H1 (cell line): ENCODE results near the gene ZNF175. TPM values are rescaled to one million over a fixed set of nuclear protein-coding genes. Genes with fewer than 3 reads are reported as not detected.

ENCODE experiments used
- CTCF ChIA-PET: fragments of 300-600 bp; sonication (Branson Sonifier 250); formaldehyde crosslinking; loops from one replicate; lab custom pipeline; 2021; ENCODE audit not compliant: partially characterized antibody; lab: Charles Lee
- POLR2A ChIA-PET: fragments of 300-600 bp; sonication (Branson Sonifier 250); formaldehyde crosslinking; loops from one replicate; lab custom pipeline; 2021; ENCODE audit warnings: inconsistent platforms; ENCODE audit not compliant: partially characterized antibody; lab: Charles Lee
- DNase-seq, 2 experiments: peaks; one replicate each; pipeline versions ENCODE4 v3.0.0 to v3.0.0-alpha.2; 2010 to 2022; ENCODE audit warnings: low spot score in 2 of 2, low read depth in 1 of 2, mixed read lengths in 1 of 2
- FAIRE-seq: peaks from 2 replicates; lab custom pipeline; 2011; peaks lifted over from hg19 to GRCh38; lab: Jason Lieb, UNC
- H2AFZ ChIP-seq: 2 replicates; pipeline ENCODE4 v1.8.1; 2012; ENCODE audit warnings: low read length, inconsistent platforms
- H2AK5ac ChIP-seq: 2 replicates; pipeline ENCODE4 v1.6.1; 2013; ENCODE audit warnings: low read depth, low read length
- H2BK120ac ChIP-seq: replicated peaks from 2 replicates; pipeline ENCODE3; 2013; ENCODE audit warnings: low read depth, low read length, inconsistent platforms
- H2BK12ac ChIP-seq: 2 replicates; pipeline ENCODE4 v1.6.1; 2013; ENCODE audit warnings: low read depth, low read length
- H2BK15ac ChIP-seq: 2 replicates; pipeline ENCODE4 v1.6.1; 2013; ENCODE audit warnings: low read length
- H2BK20ac ChIP-seq: 2 replicates; pipeline ENCODE4 v1.6.1; 2013; ENCODE audit warnings: low read length
- H2BK5ac ChIP-seq: 2 replicates; pipeline ENCODE4 v1.6.1; 2013; ENCODE audit warnings: low read depth, low read length
- H3K14ac ChIP-seq: 2 replicates; pipeline ENCODE4 v1.6.1; 2013; ENCODE audit warnings: inconsistent platforms; ENCODE audit not compliant: insufficient read length
- H3K18ac ChIP-seq: 2 replicates; pipeline ENCODE4 v1.6.1; 2013; ENCODE audit warnings: low read length; ENCODE audit errors: extremely low read depth
- H3K23ac ChIP-seq: 2 replicates; pipeline ENCODE4 v1.6.1; 2013; ENCODE audit warnings: inconsistent platforms; ENCODE audit not compliant: insufficient read length
- H3K23me2 ChIP-seq: 2 replicates; pipeline ENCODE4 v1.6.1; 2013; ENCODE audit warnings: low read depth, low read length
- H3K27ac ChIP-seq: 2 replicates; pipeline ENCODE4 v1.6.1; 2011; ENCODE audit warnings: low read depth, low read length, inconsistent platforms
- H3K27me3 ChIP-seq, 4 experiments: replicated peaks in 1 of 4; 1 replicate in 1 of 4; 2 replicates in 3 of 4; pipeline versions ENCODE4 v1.6.1 to v1.8.1; 2011 to 2013; ENCODE audit warnings: low read length in 3 of 4, mild to moderate bottlenecking in 3 of 4, inconsistent platforms in 2 of 4, mixed read lengths in 2 of 4, moderate library complexity in 1 of 4; ENCODE audit not compliant: control insufficient read depth in 3 of 4, insufficient read depth in 3 of 4; ENCODE audit errors: extremely low read depth in 1 of 4
- H3K36me3 ChIP-seq, 4 experiments: 2 replicates each; pipeline versions ENCODE4 v1.6.1 to v1.8.1; 2011 to 2013; ENCODE audit warnings: mild to moderate bottlenecking in 4 of 4, low read length in 3 of 4, moderate library complexity in 2 of 4, control low read depth in 1 of 4, inconsistent platforms in 1 of 4; ENCODE audit not compliant: insufficient read depth in 4 of 4, control insufficient read depth in 2 of 4
- H3K4ac ChIP-seq: replicated peaks from 2 replicates; pipeline ENCODE3; 2013; ENCODE audit warnings: low read length, low read depth, mixed read lengths, inconsistent platforms; ENCODE audit not compliant: insufficient read length
- H3K4me1 ChIP-seq, 4 experiments: replicated peaks in 1 of 4; 1 replicate in 1 of 4; 2 replicates in 3 of 4; pipeline versions ENCODE4 v1.6.1 to v1.8.1; 2011 to 2013; ENCODE audit warnings: low read length in 3 of 4, inconsistent platforms in 2 of 4, mixed read lengths in 1 of 4; ENCODE audit not compliant: insufficient read depth in 4 of 4, control insufficient read depth in 3 of 4
- H3K4me2 ChIP-seq, 2 experiments: 2 replicates each; pipeline versions ENCODE4 v1.6.1 to v1.8.1; 2011 to 2013; ENCODE audit warnings: low read depth in 2 of 2, low read length in 2 of 2, control low read depth in 1 of 2, inconsistent platforms in 1 of 2, mild to moderate bottlenecking in 1 of 2; ENCODE audit not compliant: insufficient read depth in 1 of 2
- H3K4me3 ChIP-seq, 4 experiments: fragments of 200-600, 300-600 bp in 1 of 4; sonication (generic), shearing (Covaris generic), sonication (Bioruptor Twin) in 1 of 4; 2 replicates each; pipeline versions ENCODE4 v1.5.1 to v1.8.1; 2011 to 2016; ENCODE audit warnings: low read length in 4 of 4, low read depth in 3 of 4, control low read depth in 2 of 4, inconsistent platforms in 2 of 4, mild to moderate bottlenecking in 2 of 4, mixed read lengths in 1 of 4, moderate library complexity in 1 of 4; ENCODE audit not compliant: insufficient read depth in 2 of 4; ENCODE audit errors: extremely low read depth in 1 of 4
- H3K56ac ChIP-seq: replicated peaks from 2 replicates; pipeline ENCODE3; 2013; ENCODE audit warnings: low read depth, mild to moderate bottlenecking, mixed read lengths, low read length, inconsistent platforms; ENCODE audit not compliant: insufficient read length
- H3K79me1 ChIP-seq: 2 replicates; pipeline ENCODE4 v1.6.1; 2013; ENCODE audit warnings: low read depth, low read length, control low read depth
- H3K79me2 ChIP-seq, 2 experiments: 2 replicates each; pipeline versions ENCODE4 v1.6.1 to v1.8.1; 2012 to 2013; ENCODE audit warnings: low read length in 2 of 2, mild to moderate bottlenecking in 2 of 2, inconsistent platforms in 1 of 2; ENCODE audit not compliant: insufficient read depth in 2 of 2, control insufficient read depth in 1 of 2
- H3K9ac ChIP-seq, 4 experiments: replicated peaks in 1 of 4; 1 replicate in 1 of 4; 2 replicates in 3 of 4; pipeline versions ENCODE4 v1.6.1 to v1.8.1; 2011 to 2013; ENCODE audit warnings: low read depth in 3 of 4, low read length in 3 of 4, control low read depth in 2 of 4, mild to moderate bottlenecking in 2 of 4, moderate library complexity in 2 of 4, inconsistent platforms in 1 of 4; ENCODE audit errors: extremely low read depth in 1 of 4
- H3K9me3 ChIP-seq, 2 experiments: 2 replicates each; pipeline versions ENCODE4 v1.6.1 to v1.8.1; 2012 to 2013; ENCODE audit warnings: mild to moderate bottlenecking in 2 of 2, moderate library complexity in 2 of 2, control low read depth in 1 of 2, inconsistent platforms in 1 of 2, low read depth in 1 of 2, low read length in 1 of 2, mixed read lengths in 1 of 2; ENCODE audit not compliant: insufficient read depth in 2 of 2
- H4K20me1 ChIP-seq, 2 experiments: replicated peaks in 1 of 2; 2 replicates each; pipeline versions ENCODE3 to v1.8.1; 2011 to 2013; ENCODE audit warnings: inconsistent platforms in 2 of 2, low read length in 2 of 2, mild to moderate bottlenecking in 1 of 2; ENCODE audit not compliant: insufficient read depth in 2 of 2, control insufficient read depth in 1 of 2
- H4K5ac ChIP-seq: 2 replicates; pipeline ENCODE4 v1.6.1; 2013; ENCODE audit warnings: low read length, low read depth, mixed read lengths, inconsistent platforms; ENCODE audit not compliant: insufficient read length
- H4K8ac ChIP-seq: 2 replicates; pipeline ENCODE4 v1.8.0; 2013; ENCODE audit warnings: mild to moderate bottlenecking, moderate library complexity, low read length, inconsistent platforms; ENCODE audit not compliant: insufficient read depth; ENCODE audit errors: extremely low read depth
- H4K91ac ChIP-seq: replicated peaks from 2 replicates; pipeline ENCODE3; 2013; ENCODE audit warnings: low read length, mixed read lengths, inconsistent platforms; ENCODE audit not compliant: insufficient read length
- EZH2 ChIP-seq: fragments of 200-600 bp; sonication (generic); IDR thresholded peaks from 2 replicates; pipeline ENCODE4 v1.7.1; 2012; ENCODE audit warnings: low read depth, mild to moderate bottlenecking, moderate library complexity, low read length, inconsistent platforms; ENCODE audit not compliant: severe bottlenecking
- RAD21 ChIP-seq, 2 experiments: IDR thresholded peaks in 1 of 2; conservative IDR thresholded peaks in 1 of 2; 2 replicates each; pipeline ENCODE4 v1.6.1; 2011; ENCODE audit warnings: low read depth in 2 of 2, low read length in 2 of 2, improper control_type of control experiment in 1 of 2, inconsistent platforms in 1 of 2, mild to moderate bottlenecking in 1 of 2, moderate library complexity in 1 of 2
- SIN3A ChIP-seq, 2 experiments: IDR thresholded peaks in 1 of 2; conservative IDR thresholded peaks in 1 of 2; 2 replicates each; pipeline ENCODE4 v1.6.1; 2011 to 2012; ENCODE audit warnings: low read length in 2 of 2, improper control_type of control experiment in 1 of 2, low read depth in 1 of 2, mild to moderate bottlenecking in 1 of 2
- TAF7 ChIP-seq: optimal IDR thresholded peaks from 2 replicates; pipeline ENCODE3; 2011; ENCODE audit warnings: low read depth, mild to moderate bottlenecking, inconsistent platforms, low read length, moderate library complexity, borderline replicate concordance
- WGBS, 2 experiments: shearing (Covaris generic) in 1 of 2; methylation state at CpG; one replicate each; pipeline versions ENCODE4 v1.1.6 to v1.1.7; 2013 to 2015; ENCODE audit warnings: low lambda C conversion rate in 2 of 2, mixed read lengths in 2 of 2, inconsistent platforms in 1 of 2, low coverage in 1 of 2, missing lambda C conversion rate in 1 of 2; ENCODE audit not compliant: insufficient replicate concordance in 2 of 2, insufficient coverage in 1 of 2, insufficient read length in 1 of 2; ENCODE audit errors: extremely low coverage in 1 of 2, missing lambda C conversion rate in 1 of 2; 5-methylcytosine and 5-hydroxymethylcytosine counted together
- polyA plus RNA-seq, 7 experiments: library from polyadenylated mRNA; depleted of rRNA in 3 of 7; stranded (reverse) in 5 of 7; unstranded in 2 of 7; fragments of >200 nt in 5 of 7; fragments of 200-250 nt in 2 of 7; gene quantifications; 1 replicate in 5 of 7; 2 replicates in 1 of 7; 4 replicates in 1 of 7; pipeline versions ENCODE4 v1.2.1 to v1.2.3, GENCODE V29; 2011 to 2013; ENCODE audit warnings: missing spikeins in 2 of 7, mixed read lengths in 2 of 7
- total RNA-seq: library from RNA; stranded (reverse); fragmentation: NEBNext Ultra II Directional; extraction: Animal tissue kit (Norgen Biotek cat#: 25700); gene quantifications from 2 replicates; pipeline ENCODE4 v1.2.1, GENCODE V29; 2021

Gene ZNF175
- total and polyA plus RNA-seq, 2 of the 8 experiments (the other 6 are each of a cell fraction or from before 2014, with no cell fraction given) = 1.7 to 11.1 TPM

DNA sequence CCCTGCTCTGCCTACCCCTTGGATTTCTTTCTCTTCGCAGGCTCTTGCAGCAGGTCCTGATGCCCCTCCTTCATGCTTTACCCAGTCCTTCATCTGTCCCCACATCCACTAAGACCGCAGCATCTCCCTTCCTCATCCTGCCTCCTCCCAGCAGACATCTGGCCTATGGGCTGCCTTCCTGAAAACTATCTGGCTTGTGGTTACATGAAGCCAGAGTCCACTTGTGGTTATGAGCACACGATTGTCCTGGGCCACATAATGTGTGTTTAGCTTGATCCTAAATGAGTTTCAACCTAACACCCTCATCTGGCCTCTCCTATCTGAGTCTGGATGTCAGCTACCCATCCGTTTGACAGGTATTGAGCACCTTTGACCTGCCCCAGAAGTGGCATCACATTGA lies 5.5 kb upstream of the ZNF175 start:
- H3K9me3 ChIP-seq = peaks cover 11 to 13% of the 10 kb centered on the region in 2 experiments; a peak in 3 of 4 replicates
- TF ChIP-seq TAF7 (no peak), RAD21 (IDR thresholded peaks at IDR 0.05 in 1 of 2, conservative IDR thresholded peaks at IDR 0.05 in 1 of 2; ENCODE audit: low read depth in 2 of 2, low read length in 2 of 2) (no peak), SIN3A (conservative IDR thresholded peaks at IDR 0.05 in 1 of 2, IDR thresholded peaks at IDR 0.05 in 1 of 2; ENCODE audit: low read depth in 1 of 2, low read length in 2 of 2) (no peak), EZH2 (no peak)

More for the DNA sequence above, 5.5 kb upstream of the ZNF175 start:
- no peak overlapping the region for H2BK5ac ChIP-seq
- H3K56ac ChIP-seq = no peak overlapping the region
- no peaks in the 10 kb centered on the region for H4K20me1 ChIP-seq
- H3K79me2 ChIP-seq = no peaks in the 10 kb centered on the region
- no peaks in the 10 kb centered on the region for H3K79me1 ChIP-seq
- H3K36me3 ChIP-seq = no peaks in the 10 kb centered on the region
- H3K14ac ChIP-seq = no peak overlapping the region
- no peak overlapping the region for H2BK20ac ChIP-seq
- no peak overlapping the region for H3K9ac ChIP-seq
- H3K27ac ChIP-seq = no peak overlapping the region
- no peak overlapping the region for H2AK5ac ChIP-seq
- H3K18ac ChIP-seq = no peak overlapping the region
- H3K4ac ChIP-seq = no peak overlapping the region
- H3K4me1 ChIP-seq = no peaks in the 10 kb centered on the region
- no peak overlapping the region for H3K23ac ChIP-seq
- FAIRE-seq = no peak
- no peaks in the 10 kb centered on the region for H3K23me2 ChIP-seq
- POLR2A ChIA-PET = no interaction called here
- H2AFZ ChIP-seq = no peak overlapping the region
- H4K5ac ChIP-seq = no peak overlapping the region
- no peak overlapping the region for H2BK12ac ChIP-seq
- CTCF ChIA-PET = interaction anchor here (1.1 to 2.3 kb wide), 5 partner anchors 11 to 144 kb away, joined by 3 to 9 read pairs (median 4); no protein-coding TSS in a partner anchor
- no peak overlapping the region for H2BK120ac ChIP-seq
- H3K27me3 ChIP-seq = no peaks in the 10 kb centered on the region
- no peak overlapping the region for H4K91ac ChIP-seq
- H3K4me2 ChIP-seq = no peak overlapping the region
- no peak overlapping the region for H4K8ac ChIP-seq
- WGBS, 2 experiments = 74% methylated on average over 4 of the region's 4 CpGs; no CpG with 5 or more reads in 1 of the 2 experiments
- DNase-seq = no peak
- peak overlapping the region; percentile 18; the same call in 1 of the 2 replicates for H2BK15ac ChIP-seq
- H3K4me3 ChIP-seq = no peak overlapping the region
